ENCODE results near the gene ERBB4. TPM values are rescaled to one million over a fixed set of nuclear protein-coding genes. Genes with fewer than 3 reads are reported as not detected.

The ERBB4 gene
- total and polyA plus RNA-seq, 2 of the 8 experiments (the other 6 are each of a cell fraction or from before 2014, with no cell fraction given) = 0.34 to 1.3 TPM

DNA sequence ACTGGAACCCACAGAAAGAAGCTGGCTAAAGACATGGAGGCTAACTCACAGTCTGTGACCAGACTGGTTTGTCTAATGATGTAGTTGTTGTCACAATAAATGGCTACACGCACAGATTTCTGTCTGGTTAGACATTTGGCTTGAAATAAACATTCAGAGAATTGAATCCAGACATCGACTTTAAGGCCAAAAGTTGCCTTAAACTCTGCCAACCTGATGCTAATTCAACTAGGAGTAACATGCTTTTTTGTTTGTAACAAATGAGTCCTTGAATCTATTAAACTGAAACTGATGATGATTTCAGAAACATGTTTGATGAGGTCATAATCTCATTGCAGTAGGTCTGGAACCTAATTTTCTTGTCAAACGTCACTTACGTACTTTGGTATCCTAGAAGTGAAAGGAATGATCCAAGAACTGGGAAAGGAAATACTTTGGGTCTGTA is 123.8 kb downstream of the ERBB4 start (continued):
- TF ChIP-seq CBX8 (IDR thresholded peaks at IDR 0.05; ENCODE audit: borderline replicate concordance, low read depth, low read length) = no peak
- no peak for TF ChIP-seq EGR1 (IDR thresholded peaks at IDR 0.05; ENCODE audit: borderline replicate concordance, low read depth, low read length)
- TF ChIP-seq ATF2 (IDR thresholded peaks at IDR 0.05; ENCODE audit: low read length) = no peak
- no peak for TF ChIP-seq TAF7 (optimal IDR thresholded peaks at IDR 0.05; ENCODE audit: borderline replicate concordance, low read depth, low read length)
- no peak for TF ChIP-seq RFX5 (IDR thresholded peaks at IDR 0.05; ENCODE audit: borderline replicate concordance, low read depth, low read length)
- no peak for TF ChIP-seq SIX5 (IDR thresholded peaks at IDR 0.05; ENCODE audit: low read depth, low read length)
- no peak for TF ChIP-seq RBBP5 (IDR thresholded peaks at IDR 0.05; ENCODE audit: borderline replicate concordance, low read depth, low read length)
- no peak for TF ChIP-seq FOSL1 (IDR thresholded peaks at IDR 0.05; ENCODE audit: insufficient read depth, low read depth, low read length)
- TF ChIP-seq CEBPB (IDR thresholded peaks at IDR 0.05; ENCODE audit: low read depth, low read length) = no peak
- TF ChIP-seq RNF2 (IDR thresholded peaks at IDR 0.05; ENCODE audit: borderline replicate concordance, low read depth, low read length, missing control alignments, poor library complexity, severe bottlenecking) = no peak
- TF ChIP-seq, protein P1, sequence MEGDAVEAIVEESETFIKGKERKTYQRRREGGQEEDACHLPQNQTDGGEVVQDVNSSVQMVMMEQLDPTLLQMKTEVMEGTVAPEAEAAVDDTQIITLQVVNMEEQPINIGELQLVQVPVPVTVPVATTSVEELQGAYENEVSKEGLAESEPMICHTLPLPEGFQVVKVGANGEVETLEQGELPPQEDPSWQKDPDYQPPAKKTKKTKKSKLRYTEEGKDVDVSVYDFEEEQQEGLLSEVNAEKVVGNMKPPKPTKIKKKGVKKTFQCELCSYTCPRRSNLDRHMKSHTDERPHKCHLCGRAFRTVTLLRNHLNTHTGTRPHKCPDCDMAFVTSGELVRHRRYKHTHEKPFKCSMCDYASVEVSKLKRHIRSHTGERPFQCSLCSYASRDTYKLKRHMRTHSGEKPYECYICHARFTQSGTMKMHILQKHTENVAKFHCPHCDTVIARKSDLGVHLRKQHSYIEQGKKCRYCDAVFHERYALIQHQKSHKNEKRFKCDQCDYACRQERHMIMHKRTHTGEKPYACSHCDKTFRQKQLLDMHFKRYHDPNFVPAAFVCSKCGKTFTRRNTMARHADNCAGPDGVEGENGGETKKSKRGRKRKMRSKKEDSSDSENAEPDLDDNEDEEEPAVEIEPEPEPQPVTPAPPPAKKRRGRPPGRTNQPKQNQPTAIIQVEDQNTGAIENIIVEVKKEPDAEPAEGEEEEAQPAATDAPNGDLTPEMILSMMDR (IDR thresholded peaks at IDR 0.05; ENCODE audit: control extremely low read depth in 1 of 3, insufficient read depth in 1 of 3, low read depth in 1 of 3, low read length in 3 of 3) = no peak
- TF ChIP-seq SP1 (IDR thresholded peaks at IDR 0.05; ENCODE audit: low read depth, low read length) = no peak
- TF ChIP-seq HDAC2 (IDR thresholded peaks at IDR 0.05; ENCODE audit: borderline replicate concordance in 1 of 2, low read depth in 2 of 2, low read length in 2 of 2) = no peak
- TF ChIP-seq KDM4A (IDR thresholded peaks at IDR 0.05; ENCODE audit: low read depth, low read length, severe bottlenecking) = no peak
- no peak for TF ChIP-seq GTF2F1 (IDR thresholded peaks at IDR 0.05; ENCODE audit: borderline replicate concordance, low read depth, low read length)
- TF ChIP-seq, protein P2, sequence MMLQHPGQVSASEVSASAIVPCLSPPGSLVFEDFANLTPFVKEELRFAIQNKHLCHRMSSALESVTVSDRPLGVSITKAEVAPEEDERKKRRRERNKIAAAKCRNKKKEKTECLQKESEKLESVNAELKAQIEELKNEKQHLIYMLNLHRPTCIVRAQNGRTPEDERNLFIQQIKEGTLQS (IDR thresholded peaks at IDR 0.05; ENCODE audit: insufficient read depth, low read depth, low read length) = no peak
- TF ChIP-seq SP2 (IDR thresholded peaks at IDR 0.05; ENCODE audit: low read length) = no peak
- no peak for TF ChIP-seq CHD1 (IDR thresholded peaks at IDR 0.05; ENCODE audit: low read depth, low read length)
- TF ChIP-seq SUZ12 (IDR thresholded peaks at IDR 0.05; ENCODE audit: low read length) = no peak
